ENCODE measurements around the gene IRX4. TPM values are rescaled to one million over a fixed set of nuclear protein-coding genes. Genes with fewer than 3 reads are reported as not detected.

IRX4 gene
- total and polyA plus RNA-seq, 12 donors: 0.03 TPM; not detected in 11

DNA sequence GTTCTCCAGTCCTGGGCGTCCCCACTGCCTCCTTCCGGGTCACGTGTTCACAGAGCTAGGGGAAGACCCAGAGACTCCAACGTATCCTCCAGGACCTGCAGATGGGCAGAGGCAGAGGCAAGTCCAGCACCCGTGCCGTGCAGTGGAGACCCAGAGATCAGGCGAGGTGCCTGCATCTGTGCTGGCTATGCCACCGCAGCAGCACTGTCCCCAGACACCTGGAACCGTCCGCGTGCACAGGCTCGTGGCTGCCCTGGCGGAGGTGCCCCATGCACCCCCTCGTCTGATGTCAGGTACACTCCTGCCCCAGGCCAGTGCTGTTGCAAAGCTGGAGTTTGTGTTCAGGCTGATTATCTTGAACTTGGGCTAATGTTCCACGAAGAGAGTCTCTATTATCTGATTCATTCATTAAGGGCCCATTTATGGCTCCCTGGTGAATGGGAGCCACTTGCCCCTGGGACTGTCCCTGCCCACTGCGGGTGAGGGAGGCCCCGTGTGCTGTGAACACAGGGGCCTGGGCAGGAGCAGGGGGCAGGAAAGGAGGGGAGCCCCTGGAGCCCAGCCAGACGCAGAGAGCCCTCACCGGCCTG lies 13.7 kb downstream of the IRX4 start:
- intact Hi-C loops (cut with DNase I): no loop called here
- Histone ChIP-seq H3K27me3 (peaks cover 11% of the 10 kb centered on the region), H3K36me3 (replicated peaks in 1 of 2) (no peaks in the 10 kb centered on the region), H3K4me3 (no peak overlapping the region), H3K4me1 (replicated peaks in 1 of 2) (no peaks in the 10 kb centered on the region), H3K9me3 (replicated peaks in 1 of 3) (no peaks in the 10 kb centered on the region), H3K27ac (no peak overlapping the region)
- TF ChIP-seq POLR2A (IDR thresholded peaks at IDR 0.05): no peak
- TF ChIP-seq, protein P1, sequence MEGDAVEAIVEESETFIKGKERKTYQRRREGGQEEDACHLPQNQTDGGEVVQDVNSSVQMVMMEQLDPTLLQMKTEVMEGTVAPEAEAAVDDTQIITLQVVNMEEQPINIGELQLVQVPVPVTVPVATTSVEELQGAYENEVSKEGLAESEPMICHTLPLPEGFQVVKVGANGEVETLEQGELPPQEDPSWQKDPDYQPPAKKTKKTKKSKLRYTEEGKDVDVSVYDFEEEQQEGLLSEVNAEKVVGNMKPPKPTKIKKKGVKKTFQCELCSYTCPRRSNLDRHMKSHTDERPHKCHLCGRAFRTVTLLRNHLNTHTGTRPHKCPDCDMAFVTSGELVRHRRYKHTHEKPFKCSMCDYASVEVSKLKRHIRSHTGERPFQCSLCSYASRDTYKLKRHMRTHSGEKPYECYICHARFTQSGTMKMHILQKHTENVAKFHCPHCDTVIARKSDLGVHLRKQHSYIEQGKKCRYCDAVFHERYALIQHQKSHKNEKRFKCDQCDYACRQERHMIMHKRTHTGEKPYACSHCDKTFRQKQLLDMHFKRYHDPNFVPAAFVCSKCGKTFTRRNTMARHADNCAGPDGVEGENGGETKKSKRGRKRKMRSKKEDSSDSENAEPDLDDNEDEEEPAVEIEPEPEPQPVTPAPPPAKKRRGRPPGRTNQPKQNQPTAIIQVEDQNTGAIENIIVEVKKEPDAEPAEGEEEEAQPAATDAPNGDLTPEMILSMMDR (IDR thresholded peaks at IDR 0.05): no peak
- 65 to 68% (median 65%) methylated on average over 12 to 19 of the region's 19 CpGs; no CpG with 5 or more reads in 1 of the 4 donors for WGBS, 4 donors
- no peak for DNase-seq

DNA sequence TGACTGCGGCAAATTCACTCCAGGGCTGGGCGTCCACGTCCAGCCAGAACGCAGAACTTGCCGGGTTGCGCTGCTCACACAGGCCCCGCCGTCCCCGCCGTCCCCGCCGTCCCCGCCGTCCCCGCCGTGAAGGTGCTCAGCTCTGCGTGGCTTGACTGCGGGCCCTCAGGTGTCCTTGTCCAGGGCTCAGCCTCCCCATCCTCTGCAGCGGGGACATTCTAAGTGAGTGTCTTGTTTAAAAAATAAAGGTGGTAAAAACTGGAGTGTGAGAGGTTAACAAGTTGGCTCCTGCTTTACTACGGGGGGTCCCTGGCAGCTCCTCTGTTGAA lies 14.9 kb downstream of the IRX4 start:
- DNase-seq: no peak
- 22 to 58% (median 43%) methylated on average over 8 to 20 of the region's 20 CpGs for WGBS, 4 donors
- Histone ChIP-seq H3K27ac (no peak overlapping the region), H3K4me3 (no peak overlapping the region), H3K9me3 (replicated peaks in 1 of 3) (no peaks in the 10 kb centered on the region), H3K27me3 (peaks cover 6% of the 10 kb centered on the region), H3K36me3 (replicated peaks in 1 of 2) (no peaks in the 10 kb centered on the region), H3K4me1 (replicated peaks in 1 of 2) (no peaks in the 10 kb centered on the region)
- TF ChIP-seq, protein P1 (IDR thresholded peaks at IDR 0.05): no peak
- TF ChIP-seq POLR2A (IDR thresholded peaks at IDR 0.05): no peak
- intact Hi-C loops (cut with DNase I): no loop called here

DNA sequence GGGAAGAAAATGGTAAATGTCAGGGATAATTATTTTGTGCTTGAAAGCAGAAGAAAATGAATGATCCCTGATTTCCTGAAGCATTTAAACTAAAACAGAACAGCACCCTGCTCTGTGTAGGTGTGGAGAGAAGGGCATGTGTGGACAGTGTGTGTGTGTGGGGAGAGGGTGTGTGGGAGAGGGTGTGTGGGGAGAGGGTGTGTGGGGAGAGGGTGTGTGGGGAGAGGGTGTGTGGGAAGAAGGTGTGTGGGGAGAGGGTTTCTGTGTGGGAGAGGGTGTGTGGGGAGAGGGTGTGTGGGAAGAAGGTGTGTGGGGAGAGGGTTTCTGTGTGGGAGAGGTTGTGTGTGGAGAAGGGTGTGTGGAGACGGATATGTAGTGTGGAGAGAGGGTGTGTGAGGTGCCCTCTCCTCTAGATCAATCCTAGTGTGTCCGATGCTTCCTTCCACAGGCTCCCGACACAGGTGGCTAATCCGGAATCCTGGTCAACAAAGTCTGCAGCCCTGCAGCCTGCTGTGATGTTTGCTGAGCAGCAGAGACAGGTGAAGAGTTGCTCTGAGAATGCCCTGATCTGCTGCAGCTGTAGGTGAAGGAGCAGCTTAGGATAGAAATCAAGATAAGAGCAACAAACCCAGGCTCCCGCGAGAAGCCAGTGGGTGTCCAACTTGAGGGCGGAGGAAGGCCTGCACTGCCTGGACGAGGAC lies 15.5 kb downstream of the IRX4 start:
- H3K9me3 ChIP-seq (replicated peaks in 1 of 3): no peaks in the 10 kb centered on the region
- H3K27ac ChIP-seq: no peak overlapping the region
- no peak for DNase-seq
- no peak overlapping the region for H3K4me3 ChIP-seq
- peaks cover 4% of the 10 kb centered on the region for H3K27me3 ChIP-seq
- no peaks in the 10 kb centered on the region for H3K4me1 ChIP-seq (replicated peaks in 1 of 2)
- TF ChIP-seq, protein P1 (IDR thresholded peaks at IDR 0.05): no peak
- TF ChIP-seq POLR2A (IDR thresholded peaks at IDR 0.05): no peak
- intact Hi-C loops (cut with DNase I): no loop called here
- no peaks in the 10 kb centered on the region for H3K36me3 ChIP-seq (replicated peaks in 1 of 2)
- WGBS, 4 donors: 20 to 37% (median 29%) methylated on average over 6 to 8 of the region's 8 CpGs

DNA sequence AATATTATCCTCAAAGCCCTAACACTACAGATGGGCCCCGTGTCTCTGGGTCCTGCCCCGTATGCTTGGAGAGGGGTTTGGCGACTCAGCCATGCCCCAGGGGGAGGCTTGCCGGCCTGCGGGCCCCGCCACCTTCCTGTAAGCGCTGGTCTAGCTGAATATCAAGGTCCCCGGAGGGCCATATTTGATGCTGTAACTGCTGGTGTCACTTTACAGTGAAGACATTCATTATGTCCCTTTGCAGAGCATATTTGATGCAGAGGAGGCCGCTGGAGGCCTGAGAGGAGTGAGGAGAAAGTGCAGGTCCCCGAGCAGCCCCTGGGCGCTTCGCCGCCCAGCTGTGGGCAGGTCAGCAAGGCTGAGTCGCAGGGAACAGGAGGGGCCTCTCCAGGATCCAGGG lies 16.8 kb downstream of the IRX4 start:
- WGBS, 4 donors: 59 to 72% (median 62%) methylated on average over 9 to 14 of the region's 14 CpGs
- Histone ChIP-seq H3K36me3 (replicated peaks in 1 of 2) (no peaks in the 10 kb centered on the region), H3K27ac (no peak overlapping the region), H3K4me3 (no peak overlapping the region), H3K27me3 (peaks cover 4% of the 10 kb centered on the region), H3K4me1 (replicated peaks in 1 of 2) (no peaks in the 10 kb centered on the region), H3K9me3 (replicated peaks in 1 of 3) (no peaks in the 10 kb centered on the region)
- TF ChIP-seq, protein P1 (IDR thresholded peaks at IDR 0.05): no peak
- TF ChIP-seq POLR2A (IDR thresholded peaks at IDR 0.05): no peak
- no peak for DNase-seq
- intact Hi-C loops (cut with DNase I): no loop called here

Measured in adrenal gland (tissue), 12 donors.